Gastroesophageal sphincter (tissue), 3 donors: Measurements from ENCODE around the gene TPP2.

Experiments
- POLR2AphosphoS5 ChIP-seq: sonication (generic); formaldehyde crosslinking; IDR thresholded peaks from one replicate; pipeline ENCODE4 v1.6.1; 2017; ENCODE audit warnings: antibody characterized with exemption
- TF ChIP-seq, protein P1 (sequence below), 4 experiments: fragments of 200-600 bp in 2 of 4; fragments of 450-650 bp in 2 of 4; sonication (generic) in 1 of 4; IDR thresholded peaks; one replicate each; pipeline ENCODE4 v1.5.1; 2017 to 2019; ENCODE audit warnings: antibody characterized with exemption in 4 of 4, mild to moderate bottlenecking in 2 of 4, moderate library complexity in 2 of 4

DNA sequence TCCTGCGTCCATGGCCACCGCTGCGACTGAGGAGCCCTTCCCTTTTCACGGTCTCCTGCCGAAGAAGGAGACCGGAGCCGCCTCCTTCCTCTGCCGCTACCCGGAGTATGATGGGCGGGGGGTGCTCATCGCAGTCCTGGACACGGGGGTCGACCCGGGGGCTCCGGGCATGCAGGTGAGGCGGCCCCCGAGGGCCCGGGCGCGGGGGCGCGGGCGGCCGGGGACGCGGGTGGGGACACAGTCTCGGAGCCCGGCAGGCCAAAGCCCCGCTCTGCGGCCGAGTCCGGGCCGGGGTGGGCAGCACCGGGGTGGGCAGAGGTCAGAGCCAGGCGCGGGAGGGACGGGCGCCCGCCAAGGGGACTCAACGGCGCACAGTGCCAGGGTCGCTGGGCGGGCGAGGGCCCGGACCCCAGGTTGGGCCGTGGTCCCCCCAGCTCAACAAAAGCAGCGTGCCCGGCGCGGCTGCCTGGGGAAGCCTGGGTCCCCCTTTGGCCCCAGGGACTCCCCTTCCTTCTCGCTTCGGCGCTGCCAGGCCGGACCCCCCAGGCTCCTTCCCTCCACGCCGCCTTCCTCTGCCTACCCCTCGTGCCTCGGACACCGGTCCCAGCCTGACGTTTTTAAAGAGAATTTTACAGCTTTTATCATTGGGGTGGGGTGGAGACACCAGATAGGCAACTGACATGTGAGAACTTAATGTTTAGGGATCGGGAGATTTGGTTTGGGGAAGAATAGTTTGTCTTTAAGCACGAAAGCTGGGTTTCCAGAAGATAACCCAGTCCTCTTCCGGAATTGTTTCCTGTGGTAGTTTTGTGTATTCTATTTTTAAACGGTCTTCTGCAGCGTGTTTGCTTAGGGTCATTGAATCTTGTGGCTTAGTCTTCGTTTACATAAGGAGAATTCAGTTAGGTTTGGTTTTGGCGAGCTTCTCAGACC lies 509 bp downstream of the TPP2 start:
- TF ChIP-seq, protein P1, sequence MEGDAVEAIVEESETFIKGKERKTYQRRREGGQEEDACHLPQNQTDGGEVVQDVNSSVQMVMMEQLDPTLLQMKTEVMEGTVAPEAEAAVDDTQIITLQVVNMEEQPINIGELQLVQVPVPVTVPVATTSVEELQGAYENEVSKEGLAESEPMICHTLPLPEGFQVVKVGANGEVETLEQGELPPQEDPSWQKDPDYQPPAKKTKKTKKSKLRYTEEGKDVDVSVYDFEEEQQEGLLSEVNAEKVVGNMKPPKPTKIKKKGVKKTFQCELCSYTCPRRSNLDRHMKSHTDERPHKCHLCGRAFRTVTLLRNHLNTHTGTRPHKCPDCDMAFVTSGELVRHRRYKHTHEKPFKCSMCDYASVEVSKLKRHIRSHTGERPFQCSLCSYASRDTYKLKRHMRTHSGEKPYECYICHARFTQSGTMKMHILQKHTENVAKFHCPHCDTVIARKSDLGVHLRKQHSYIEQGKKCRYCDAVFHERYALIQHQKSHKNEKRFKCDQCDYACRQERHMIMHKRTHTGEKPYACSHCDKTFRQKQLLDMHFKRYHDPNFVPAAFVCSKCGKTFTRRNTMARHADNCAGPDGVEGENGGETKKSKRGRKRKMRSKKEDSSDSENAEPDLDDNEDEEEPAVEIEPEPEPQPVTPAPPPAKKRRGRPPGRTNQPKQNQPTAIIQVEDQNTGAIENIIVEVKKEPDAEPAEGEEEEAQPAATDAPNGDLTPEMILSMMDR (IDR thresholded peaks at IDR 0.05): no peak
- TF ChIP-seq POLR2AphosphoS5: no peak
